WTC11 (cell line): ENCODE measurements around the gene ZBTB16. TPM values are rescaled to one million over a fixed set of nuclear protein-coding genes. Genes with fewer than 3 reads are reported as not detected.
A peak's percentile ranks its signal among the peaks of the same experiment; 100 is the strongest.

ENCODE experiments used
- ATAC-seq: fragments of 200-7000 bp; cut with Tn5 transposase; 2 replicates; pipeline ENCODE4 v1.10.0; 2021; ENCODE audit warnings: mild to moderate bottlenecking, moderate library complexity
- CTCF ChIA-PET: fragments of 300-600 bp; sonication (Branson Sonifier 250); formaldehyde crosslinking; loops from one replicate; lab custom pipeline; 2021; ENCODE audit warnings: antibody characterized with exemption; lab: Charles Lee
- POLR2A ChIA-PET: fragments of 350-600 bp; sonication (Branson Sonifier 250); formaldehyde crosslinking; loops from one replicate; lab custom pipeline; 2021; ENCODE audit warnings: antibody characterized with exemption; lab: Charles Lee
- DNase-seq: peaks from one replicate; pipeline ENCODE4 v3.0.0; 2021; ENCODE audit warnings: low spot score
- H3K27ac Mint-ChIP-seq: 2 replicates; pipeline ENCODE4 v1.8.0; 2021; ENCODE audit warnings: mixed read lengths
- H3K27me3 Mint-ChIP-seq: 2 replicates; pipeline ENCODE4 v1.8.0; 2021; ENCODE audit warnings: low read depth, mild to moderate bottlenecking, moderate library complexity, mixed read lengths
- H3K36me3 Mint-ChIP-seq: 2 replicates; pipeline ENCODE4 v1.8.0; 2021; ENCODE audit warnings: mixed read lengths
- H3K4me1 Mint-ChIP-seq: 2 replicates; pipeline ENCODE4 v1.8.0; 2022; ENCODE audit warnings: mixed read lengths
- H3K4me3 Mint-ChIP-seq: 2 replicates; pipeline ENCODE4 v1.8.0; 2021; ENCODE audit warnings: mild to moderate bottlenecking, moderate library complexity, mixed read lengths
- H3K9me3 Mint-ChIP-seq: 2 replicates; pipeline ENCODE4 v1.8.0; 2021; ENCODE audit warnings: mixed read lengths
- CBFB ChIP-seq: sonication (generic); formaldehyde crosslinking; IDR thresholded peaks from 2 replicates; pipeline ENCODE4 v1.8.1; 2022; ENCODE audit warnings: mild to moderate bottlenecking, low read depth, missing genetic modification reagents
- GTF2I ChIP-seq: fragments of 250-450 bp; sonication (Bioruptor Pico); conservative IDR thresholded peaks from 2 replicates; pipeline ENCODE4 v1.4.0; 2021; ENCODE audit warnings: mild to moderate bottlenecking
- MAX ChIP-seq: sonication (generic); formaldehyde crosslinking; IDR thresholded peaks from 2 replicates; pipeline ENCODE4 v1.8.0; 2022; ENCODE audit warnings: mild to moderate bottlenecking, missing genetic modification reagents
- PREB ChIP-seq: sonication (generic); formaldehyde crosslinking; IDR thresholded peaks from 2 replicates; pipeline ENCODE4 v1.8.1; 2022; ENCODE audit warnings: mild to moderate bottlenecking, missing genetic modification reagents, moderate library complexity, borderline replicate concordance
- USF1 ChIP-seq: sonication (generic); formaldehyde crosslinking; IDR thresholded peaks from 2 replicates; pipeline ENCODE4 v1.8.0; 2022; ENCODE audit warnings: mild to moderate bottlenecking, missing genetic modification reagents
- ZBTB21 ChIP-seq: sonication (generic); formaldehyde crosslinking; IDR thresholded peaks from 2 replicates; pipeline ENCODE4 v1.8.1; 2023; ENCODE audit warnings: mild to moderate bottlenecking, missing genetic modification reagents, borderline replicate concordance
- ZNF281 ChIP-seq: sonication (generic); formaldehyde crosslinking; IDR thresholded peaks from 2 replicates; pipeline ENCODE4 v1.8.0; 2023; ENCODE audit warnings: mild to moderate bottlenecking, missing genetic modification reagents
- total RNA-seq: library from RNA; stranded (reverse); gene quantifications from 3 replicates; pipeline ENCODE4 v1.2.3, GENCODE V29; 2021
- TF ChIP-seq, protein P1 (sequence below): sonication (generic); formaldehyde crosslinking; IDR thresholded peaks from 2 replicates; pipeline ENCODE4 v1.8.1; 2023; ENCODE audit warnings: mild to moderate bottlenecking, missing genetic modification reagents, moderate library complexity
- TF ChIP-seq, protein P2 (sequence below): sonication (generic); formaldehyde crosslinking; conservative IDR thresholded peaks from 2 replicates; pipeline ENCODE4 v1.8.1; 2022; ENCODE audit warnings: mild to moderate bottlenecking, missing genetic modification reagents
- TF ChIP-seq, protein P3 (sequence below): sonication (generic); formaldehyde crosslinking; IDR thresholded peaks from 2 replicates; pipeline ENCODE4 v1.8.1; 2023; ENCODE audit warnings: mild to moderate bottlenecking, missing genetic modification reagents, moderate library complexity
- TF ChIP-seq, protein P4 (sequence below): sonication (generic); formaldehyde crosslinking; IDR thresholded peaks from 2 replicates; pipeline ENCODE4 v1.8.0; 2023; ENCODE audit warnings: missing genetic modification reagents, mild to moderate bottlenecking, borderline replicate concordance
- TF ChIP-seq, protein P5 (sequence below): sonication (generic); formaldehyde crosslinking; IDR thresholded peaks from 2 replicates; pipeline ENCODE4 v1.8.0; 2022; ENCODE audit warnings: mild to moderate bottlenecking, missing genetic modification reagents
- TF ChIP-seq, protein P6 (sequence below): sonication (generic); formaldehyde crosslinking; IDR thresholded peaks from 2 replicates; pipeline ENCODE4 v1.8.0; 2023; ENCODE audit warnings: missing genetic modification reagents

ZBTB16 gene
- total RNA-seq, 1 experiment from 2014 or later, result 0.57 TPM

DNA sequence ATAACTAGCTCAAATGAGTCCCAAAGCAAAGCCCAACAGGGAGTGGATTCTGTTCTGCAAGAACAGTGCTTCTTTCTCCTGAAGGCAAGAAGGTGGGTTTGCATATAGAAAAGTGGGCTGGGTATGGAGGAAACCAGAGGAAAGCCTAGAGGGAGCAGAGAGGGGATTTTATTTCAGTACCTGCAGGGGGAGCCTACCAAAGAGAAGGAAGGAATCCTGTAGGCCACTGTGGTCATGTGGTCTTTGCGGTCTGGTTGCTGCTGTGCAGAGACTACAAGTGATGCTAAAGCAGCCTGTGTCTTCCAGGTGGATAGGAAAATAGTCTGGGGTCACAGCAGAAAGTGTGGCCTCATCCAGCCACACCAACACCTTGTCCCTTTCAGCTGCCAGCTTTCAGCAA is 33.2 kb upstream of the ZBTB16 start:
- no peak overlapping the region for H3K27ac Mint-ChIP-seq
- ChIA-PET POLR2A (no interaction called here), CTCF (interaction anchor here (0.7 to 7.0 kb wide), 11 partner anchors 10 to 236 kb away, joined by 3 to 47 read pairs (median 5); no protein-coding TSS in a partner anchor)
- DNase-seq (peak; percentile 18), ATAC-seq (peak; percentile 100)
- TF ChIP-seq, protein P1, sequence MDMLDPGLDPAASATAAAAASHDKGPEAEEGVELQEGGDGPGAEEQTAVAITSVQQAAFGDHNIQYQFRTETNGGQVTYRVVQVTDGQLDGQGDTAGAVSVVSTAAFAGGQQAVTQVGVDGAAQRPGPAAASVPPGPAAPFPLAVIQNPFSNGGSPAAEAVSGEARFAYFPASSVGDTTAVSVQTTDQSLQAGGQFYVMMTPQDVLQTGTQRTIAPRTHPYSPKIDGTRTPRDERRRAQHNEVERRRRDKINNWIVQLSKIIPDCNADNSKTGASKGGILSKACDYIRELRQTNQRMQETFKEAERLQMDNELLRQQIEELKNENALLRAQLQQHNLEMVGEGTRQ (CRISPR knock-in tag), result peak; percentile 85
- no peak for TF ChIP-seq ZBTB21 (CRISPR knock-in tag)
- TF ChIP-seq USF1 (CRISPR knock-in tag), result peak; percentile 82
- H3K4me3 Mint-ChIP-seq, result no peak overlapping the region
- no peaks in the 10 kb centered on the region; the same call in none of the 2 replicates for H3K27me3 Mint-ChIP-seq
- H3K4me1 Mint-ChIP-seq, result peaks cover 4% of the 10 kb centered on the region; the same call in 1 of the 2 replicates
- no peaks in the 10 kb centered on the region for H3K9me3 Mint-ChIP-seq
- H3K36me3 Mint-ChIP-seq, result no peaks in the 10 kb centered on the region

DNA sequence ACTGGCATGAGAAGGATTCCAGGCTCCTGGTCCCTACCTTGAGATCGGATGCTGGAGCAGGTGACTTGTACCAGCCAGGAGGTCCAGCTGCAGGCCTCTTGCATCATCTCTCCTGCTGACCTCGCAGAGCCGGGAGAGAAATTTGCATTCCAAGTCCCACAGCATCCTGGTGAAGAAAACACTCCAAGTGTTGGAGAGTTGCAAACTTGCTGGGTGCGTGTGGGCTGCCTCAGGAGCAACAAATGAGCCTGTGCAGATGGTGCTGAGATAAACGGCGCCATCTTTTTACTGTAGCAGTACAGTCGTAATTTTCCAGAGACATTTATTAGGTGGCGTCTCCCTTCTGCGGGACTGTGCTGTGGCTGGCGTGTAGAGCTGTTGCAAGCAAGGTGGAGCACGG is 32.1 kb upstream of the ZBTB16 start:
- no peak overlapping the region for H3K27ac Mint-ChIP-seq
- H3K9me3 Mint-ChIP-seq, result no peaks in the 10 kb centered on the region
- ATAC-seq, result no peak
- TF ChIP-seq ZNF281 (CRISPR knock-in tag) (no peak), MAX (CRISPR knock-in tag) (no peak), CBFB (CRISPR knock-in tag) (no peak), GTF2I (CRISPR knock-in tag) (no peak), PREB (no peak)
- TF ChIP-seq, protein P2, sequence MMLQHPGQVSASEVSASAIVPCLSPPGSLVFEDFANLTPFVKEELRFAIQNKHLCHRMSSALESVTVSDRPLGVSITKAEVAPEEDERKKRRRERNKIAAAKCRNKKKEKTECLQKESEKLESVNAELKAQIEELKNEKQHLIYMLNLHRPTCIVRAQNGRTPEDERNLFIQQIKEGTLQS (CRISPR knock-in tag), result no peak
- TF ChIP-seq, protein P3, sequence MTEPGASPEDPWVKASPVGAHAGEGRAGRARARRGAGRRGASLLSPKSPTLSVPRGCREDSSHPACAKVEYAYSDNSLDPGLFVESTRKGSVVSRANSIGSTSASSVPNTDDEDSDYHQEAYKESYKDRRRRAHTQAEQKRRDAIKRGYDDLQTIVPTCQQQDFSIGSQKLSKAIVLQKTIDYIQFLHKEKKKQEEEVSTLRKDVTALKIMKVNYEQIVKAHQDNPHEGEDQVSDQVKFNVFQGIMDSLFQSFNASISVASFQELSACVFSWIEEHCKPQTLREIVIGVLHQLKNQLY (CRISPR knock-in tag), result no peak
- TF ChIP-seq, protein P4, sequence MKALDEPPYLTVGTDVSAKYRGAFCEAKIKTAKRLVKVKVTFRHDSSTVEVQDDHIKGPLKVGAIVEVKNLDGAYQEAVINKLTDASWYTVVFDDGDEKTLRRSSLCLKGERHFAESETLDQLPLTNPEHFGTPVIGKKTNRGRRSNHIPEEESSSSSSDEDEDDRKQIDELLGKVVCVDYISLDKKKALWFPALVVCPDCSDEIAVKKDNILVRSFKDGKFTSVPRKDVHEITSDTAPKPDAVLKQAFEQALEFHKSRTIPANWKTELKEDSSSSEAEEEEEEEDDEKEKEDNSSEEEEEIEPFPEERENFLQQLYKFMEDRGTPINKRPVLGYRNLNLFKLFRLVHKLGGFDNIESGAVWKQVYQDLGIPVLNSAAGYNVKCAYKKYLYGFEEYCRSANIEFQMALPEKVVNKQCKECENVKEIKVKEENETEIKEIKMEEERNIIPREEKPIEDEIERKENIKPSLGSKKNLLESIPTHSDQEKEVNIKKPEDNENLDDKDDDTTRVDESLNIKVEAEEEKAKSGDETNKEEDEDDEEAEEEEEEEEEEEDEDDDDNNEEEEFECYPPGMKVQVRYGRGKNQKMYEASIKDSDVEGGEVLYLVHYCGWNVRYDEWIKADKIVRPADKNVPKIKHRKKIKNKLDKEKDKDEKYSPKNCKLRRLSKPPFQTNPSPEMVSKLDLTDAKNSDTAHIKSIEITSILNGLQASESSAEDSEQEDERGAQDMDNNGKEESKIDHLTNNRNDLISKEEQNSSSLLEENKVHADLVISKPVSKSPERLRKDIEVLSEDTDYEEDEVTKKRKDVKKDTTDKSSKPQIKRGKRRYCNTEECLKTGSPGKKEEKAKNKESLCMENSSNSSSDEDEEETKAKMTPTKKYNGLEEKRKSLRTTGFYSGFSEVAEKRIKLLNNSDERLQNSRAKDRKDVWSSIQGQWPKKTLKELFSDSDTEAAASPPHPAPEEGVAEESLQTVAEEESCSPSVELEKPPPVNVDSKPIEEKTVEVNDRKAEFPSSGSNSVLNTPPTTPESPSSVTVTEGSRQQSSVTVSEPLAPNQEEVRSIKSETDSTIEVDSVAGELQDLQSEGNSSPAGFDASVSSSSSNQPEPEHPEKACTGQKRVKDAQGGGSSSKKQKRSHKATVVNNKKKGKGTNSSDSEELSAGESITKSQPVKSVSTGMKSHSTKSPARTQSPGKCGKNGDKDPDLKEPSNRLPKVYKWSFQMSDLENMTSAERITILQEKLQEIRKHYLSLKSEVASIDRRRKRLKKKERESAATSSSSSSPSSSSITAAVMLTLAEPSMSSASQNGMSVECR (CRISPR knock-in tag), result no peak
- TF ChIP-seq, protein P5, sequence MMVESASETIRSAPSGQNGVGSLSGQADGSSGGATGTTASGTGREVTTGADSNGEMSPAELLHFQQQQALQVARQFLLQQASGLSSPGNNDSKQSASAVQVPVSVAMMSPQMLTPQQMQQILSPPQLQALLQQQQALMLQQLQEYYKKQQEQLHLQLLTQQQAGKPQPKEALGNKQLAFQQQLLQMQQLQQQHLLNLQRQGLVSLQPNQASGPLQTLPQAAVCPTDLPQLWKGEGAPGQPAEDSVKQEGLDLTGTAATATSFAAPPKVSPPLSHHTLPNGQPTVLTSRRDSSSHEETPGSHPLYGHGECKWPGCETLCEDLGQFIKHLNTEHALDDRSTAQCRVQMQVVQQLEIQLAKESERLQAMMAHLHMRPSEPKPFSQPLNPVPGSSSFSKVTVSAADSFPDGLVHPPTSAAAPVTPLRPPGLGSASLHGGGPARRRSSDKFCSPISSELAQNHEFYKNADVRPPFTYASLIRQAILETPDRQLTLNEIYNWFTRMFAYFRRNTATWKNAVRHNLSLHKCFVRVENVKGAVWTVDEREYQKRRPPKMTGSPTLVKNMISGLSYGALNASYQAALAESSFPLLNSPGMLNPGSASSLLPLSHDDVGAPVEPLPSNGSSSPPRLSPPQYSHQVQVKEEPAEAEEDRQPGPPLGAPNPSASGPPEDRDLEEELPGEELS (CRISPR knock-in tag), result no peak
- TF ChIP-seq, protein P6, sequence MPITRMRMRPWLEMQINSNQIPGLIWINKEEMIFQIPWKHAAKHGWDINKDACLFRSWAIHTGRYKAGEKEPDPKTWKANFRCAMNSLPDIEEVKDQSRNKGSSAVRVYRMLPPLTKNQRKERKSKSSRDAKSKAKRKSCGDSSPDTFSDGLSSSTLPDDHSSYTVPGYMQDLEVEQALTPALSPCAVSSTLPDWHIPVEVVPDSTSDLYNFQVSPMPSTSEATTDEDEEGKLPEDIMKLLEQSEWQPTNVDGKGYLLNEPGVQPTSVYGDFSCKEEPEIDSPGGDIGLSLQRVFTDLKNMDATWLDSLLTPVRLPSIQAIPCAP (CRISPR knock-in tag), result no peak
- H3K36me3 Mint-ChIP-seq, result no peaks in the 10 kb centered on the region
- no peak overlapping the region for H3K4me3 Mint-ChIP-seq
- H3K4me1 Mint-ChIP-seq, result peaks cover 4% of the 10 kb centered on the region; the same call in 1 of the 2 replicates
- ChIA-PET POLR2A (no interaction called here), CTCF (interaction anchor here (1.1 to 7.0 kb wide), 6 partner anchors 8 to 235 kb away, joined by 3 to 47 read pairs (median 10); no protein-coding TSS in a partner anchor)
- no peaks in the 10 kb centered on the region; the same call in none of the 2 replicates for H3K27me3 Mint-ChIP-seq
- no peak for DNase-seq
